ENCODE measurements around the gene SLC5A7. TPM values are rescaled to one million over a fixed set of nuclear protein-coding genes. Genes with fewer than 3 reads are reported as not detected.

SLC5A7 gene
- total RNA-seq, 1 donor from 2014 or later: not detected

GRCh38 chr2:108013305-108013704 is 27.0 kb downstream of the SLC5A7 start:
- H3K4me3 Mint-ChIP-seq (ENCODE audit: unreplicated experiment): no peak overlapping the region
- H3K27ac Mint-ChIP-seq (ENCODE audit: unreplicated experiment): no peak overlapping the region
- H3K9me3 Mint-ChIP-seq (ENCODE audit: low read depth): peaks cover 25% of the 10 kb centered on the region
- H3K36me3 Mint-ChIP-seq (ENCODE audit: low read depth): peaks cover 1% of the 10 kb centered on the region
- peaks cover 9% of the 10 kb centered on the region for H3K27me3 Mint-ChIP-seq (ENCODE audit: low read depth)
- DNase-seq (ENCODE audit: low spot score): no peak
- no peak for TF ChIP-seq CTCF (IDR thresholded peaks at IDR 0.05)
- no peaks in the 10 kb centered on the region for H3K4me1 Mint-ChIP-seq (ENCODE audit: low read depth)

- no peak for TF ChIP-seq CTCF (IDR thresholded peaks at IDR 0.05)
- Mint-ChIP-seq H3K27ac (ENCODE audit: unreplicated experiment) (no peak overlapping the region), H3K36me3 (ENCODE audit: low read depth) (no peaks in the 10 kb centered on the region), H3K27me3 (ENCODE audit: low read depth) (peaks cover 15% of the 10 kb centered on the region), H3K9me3 (ENCODE audit: low read depth) (no peaks in the 10 kb centered on the region), H3K4me3 (ENCODE audit: unreplicated experiment) (no peak overlapping the region), H3K4me1 (ENCODE audit: low read depth) (no peaks in the 10 kb centered on the region)
- DNase-seq (ENCODE audit: low spot score): no peak
Measured at GRCh38 chr2:108022628-108023027, 36.3 kb downstream of the SLC5A7 start.

- H3K4me3 Mint-ChIP-seq (ENCODE audit: unreplicated experiment): no peak overlapping the region
- DNase-seq (ENCODE audit: low spot score): no peak
- no peak for TF ChIP-seq CTCF (IDR thresholded peaks at IDR 0.05)
- H3K9me3 Mint-ChIP-seq (ENCODE audit: low read depth): no peaks in the 10 kb centered on the region
- H3K27ac Mint-ChIP-seq (ENCODE audit: unreplicated experiment): no peak overlapping the region
- H3K36me3 Mint-ChIP-seq (ENCODE audit: low read depth): no peaks in the 10 kb centered on the region
- no peaks in the 10 kb centered on the region for H3K4me1 Mint-ChIP-seq (ENCODE audit: low read depth)
- H3K27me3 Mint-ChIP-seq (ENCODE audit: low read depth): peaks cover 15% of the 10 kb centered on the region
Measured at GRCh38 chr2:108023776-108024175, 37.5 kb downstream of the SLC5A7 start.

- Mint-ChIP-seq H3K9me3 (ENCODE audit: low read depth) (peaks cover 4% of the 10 kb centered on the region), H3K4me1 (ENCODE audit: low read depth) (no peaks in the 10 kb centered on the region), H3K4me3 (ENCODE audit: unreplicated experiment) (no peak overlapping the region), H3K27me3 (ENCODE audit: low read depth) (peaks cover 10% of the 10 kb centered on the region), H3K27ac (ENCODE audit: unreplicated experiment) (no peak overlapping the region), H3K36me3 (ENCODE audit: low read depth) (no peaks in the 10 kb centered on the region)
- no peak for DNase-seq (ENCODE audit: low spot score)
- no peak for TF ChIP-seq CTCF (IDR thresholded peaks at IDR 0.05)
Measured at GRCh38 chr2:108026092-108026794, 39.9 kb downstream of the SLC5A7 start.

GRCh38 chr2:108029496-108029895 is 43.2 kb downstream of the SLC5A7 start:
- H3K9me3 Mint-ChIP-seq (ENCODE audit: low read depth): peaks cover 13% of the 10 kb centered on the region
- no peak overlapping the region for H3K27ac Mint-ChIP-seq (ENCODE audit: unreplicated experiment)
- TF ChIP-seq CTCF (IDR thresholded peaks at IDR 0.05): no peak
- H3K27me3 Mint-ChIP-seq (ENCODE audit: low read depth): peaks cover 2% of the 10 kb centered on the region
- H3K36me3 Mint-ChIP-seq (ENCODE audit: low read depth): no peaks in the 10 kb centered on the region
- no peak for DNase-seq (ENCODE audit: low spot score)
- H3K4me1 Mint-ChIP-seq (ENCODE audit: low read depth): no peaks in the 10 kb centered on the region
- no peak overlapping the region for H3K4me3 Mint-ChIP-seq (ENCODE audit: unreplicated experiment)
